CD4-positive, alpha-beta T cell treated with Interleukin-6 for 4 hours (primary cell): ENCODE measurements around the gene ACBD3.
A peak's percentile ranks its signal among the peaks of the same experiment; 100 is the strongest.

Experiments
- DNase-seq: peaks from one replicate; pipeline ENCODE4 v3.0.0-alpha.2; 2020; ENCODE audit warnings: mixed read lengths

The ACBD3 gene

GRCh38 chr1:226132728-226133503, 53.6 kb downstream of the ACBD3 start:
- no peak for DNase-seq

- no peak for DNase-seq
Measured at GRCh38 chr1:226131639-226132038, 54.9 kb downstream of the ACBD3 start.

GRCh38 chr1:226129230-226129629, 57.3 kb downstream of the ACBD3 start:
- no peak for DNase-seq

GRCh38 chr1:226128487-226129075, 58.0 kb downstream of the ACBD3 start:
- DNase-seq = no peak

GRCh38 chr1:226126824-226127569, 59.5 kb downstream of the ACBD3 start:
- no peak for DNase-seq

GRCh38 chr1:226125831-226126230, 60.7 kb downstream of the ACBD3 start:
- no peak for DNase-seq

- DNase-seq = peak; percentile 91
Measured at GRCh38 chr1:226125097-226125630, 61.4 kb downstream of the ACBD3 start.

GRCh38 chr1:226123591-226124471, 62.7 kb downstream of the ACBD3 start:
- no peak for DNase-seq

GRCh38 chr1:226123212-226123560, 63.4 kb downstream of the ACBD3 start:
- DNase-seq = no peak

GRCh38 chr1:226121587-226122400, 64.7 kb downstream of the ACBD3 start:
- DNase-seq = peak; percentile 84

GRCh38 chr1:226121049-226121586, 65.4 kb downstream of the ACBD3 start:
- DNase-seq = no peak

- no peak for DNase-seq
Measured at GRCh38 chr1:226120398-226120797, 66.1 kb downstream of the ACBD3 start.

GRCh38 chr1:226119169-226119568, 67.4 kb downstream of the ACBD3 start:
- no peak for DNase-seq

GRCh38 chr1:226118357-226118756, 68.2 kb downstream of the ACBD3 start:
- no peak for DNase-seq

- DNase-seq = no peak
Measured at GRCh38 chr1:226117330-226117729, 69.2 kb downstream of the ACBD3 start.

GRCh38 chr1:226116673-226117072, 69.9 kb downstream of the ACBD3 start:
- no peak for DNase-seq

- no peak for DNase-seq
Measured at GRCh38 chr1:226112626-226113025, 73.9 kb downstream of the ACBD3 start.

GRCh38 chr1:226111883-226112261, 74.7 kb downstream of the ACBD3 start:
- no peak for DNase-seq

GRCh38 chr1:226111098-226111882, 75.3 kb downstream of the ACBD3 start:
- no peak for DNase-seq

- peak; percentile 58 for DNase-seq
Measured at GRCh38 chr1:226110249-226111097, 76.1 kb downstream of the ACBD3 start.
